Measurements from ENCODE around the gene ZSCAN5A. TPM values are rescaled to one million over a fixed set of nuclear protein-coding genes. Genes with fewer than 3 reads are reported as not detected.
A peak's percentile ranks its signal among the peaks of the same experiment; 100 is the strongest.

The ZSCAN5A gene
- total and polyA plus RNA-seq, 2 donors (not counting 1 experiment from before 2014, with no cell fraction given): 5.5 to 6.3 TPM

DNA sequence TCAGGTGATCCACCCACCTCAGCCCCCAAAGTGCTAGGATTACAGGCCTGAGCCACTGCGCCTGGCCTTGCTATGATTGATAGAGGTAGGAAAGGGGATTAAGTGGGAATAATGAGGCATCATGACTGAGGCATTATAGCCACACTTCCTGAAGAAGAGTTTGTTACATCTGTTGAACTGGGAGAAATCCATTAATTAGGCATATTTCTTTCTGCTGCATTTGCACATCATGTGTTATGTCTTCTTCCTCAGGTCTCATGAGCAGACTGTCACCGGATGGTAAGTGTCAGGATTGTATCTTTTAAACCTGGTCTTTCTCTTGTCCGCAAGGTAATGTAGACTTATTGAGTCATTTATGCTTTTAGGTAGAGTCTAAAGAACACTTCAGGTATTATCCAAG, 29.9 kb downstream of the ZSCAN5A start:
- Histone ChIP-seq H2AFZ (ENCODE audit: low read length) (no peak overlapping the region), H3K9me3 (ENCODE audit: control insufficient read depth, insufficient read depth, low read depth, low read length) (no peaks in the 10 kb centered on the region), H4K20me1 (ENCODE audit: control insufficient read depth, extremely low read depth, insufficient read depth, low read length) (no peaks in the 10 kb centered on the region), H3K9ac (ENCODE audit: insufficient read depth, low read length) (no peak overlapping the region), H3K27me3 (ENCODE audit: control insufficient read depth, insufficient read depth, low read length) (no peaks in the 10 kb centered on the region), H3K36me3 (ENCODE audit: control insufficient read depth, insufficient read depth, low read length) (no peaks in the 10 kb centered on the region), H3K27ac (ENCODE audit: insufficient read depth, low read length) (no peak overlapping the region), H3K4me3 (replicated peaks in 1 of 4; ENCODE audit: control extremely low read depth in 1 of 4, insufficient read depth in 1 of 4, low read depth in 3 of 4, low read length in 4 of 4) (no peak overlapping the region), H3K4me1 (ENCODE audit: control insufficient read depth, extremely low read depth, insufficient read depth, low read length) (no peaks in the 10 kb centered on the region), H3K79me2 (ENCODE audit: control insufficient read depth, insufficient read depth, low read length) (no peaks in the 10 kb centered on the region), H3K4me2 (ENCODE audit: extremely low read depth, insufficient read depth, low read length) (no peak overlapping the region)
- no peak for DNase-seq (ENCODE audit: low read depth in 2 of 2)
- TF ChIP-seq CTCF (conservative IDR thresholded peaks at IDR 0.05 in 1 of 2, IDR thresholded peaks at IDR 0.05 in 1 of 2; ENCODE audit: low read depth in 1 of 2, low read length in 2 of 2) (no peak), EZH2 (IDR thresholded peaks at IDR 0.05; ENCODE audit: low read length, missing control alignments) (no peak)

DNA sequence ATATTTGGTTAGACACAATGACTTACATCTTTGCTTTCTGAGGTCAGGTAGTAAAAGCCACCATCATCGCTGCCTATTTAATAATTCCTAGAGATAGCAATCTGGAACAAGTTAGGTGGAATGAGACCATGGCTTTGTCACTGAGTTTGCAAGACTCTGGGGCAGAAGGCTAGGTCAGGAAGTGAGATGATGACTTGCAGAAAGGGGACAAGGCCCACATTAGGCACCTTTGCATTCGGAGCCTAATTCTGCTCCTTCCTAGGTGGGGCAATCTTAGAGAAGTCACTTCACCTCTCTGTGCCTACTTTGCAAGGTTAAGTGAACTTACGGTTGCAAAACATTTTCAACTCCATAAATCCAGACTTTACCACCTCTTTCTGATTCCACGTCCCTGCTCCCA, 31.8 kb downstream of the ZSCAN5A start:
- Histone ChIP-seq H2AFZ (ENCODE audit: low read length) (no peak overlapping the region), H3K36me3 (ENCODE audit: control insufficient read depth, insufficient read depth, low read length) (no peaks in the 10 kb centered on the region), H3K9me3 (ENCODE audit: control insufficient read depth, insufficient read depth, low read depth, low read length) (no peaks in the 10 kb centered on the region), H3K79me2 (ENCODE audit: control insufficient read depth, insufficient read depth, low read length) (no peaks in the 10 kb centered on the region), H4K20me1 (ENCODE audit: control insufficient read depth, extremely low read depth, insufficient read depth, low read length) (no peaks in the 10 kb centered on the region), H3K4me3 (replicated peaks in 1 of 4; ENCODE audit: control extremely low read depth in 1 of 4, insufficient read depth in 1 of 4, low read depth in 3 of 4, low read length in 4 of 4) (no peak overlapping the region), H3K4me2 (ENCODE audit: extremely low read depth, insufficient read depth, low read length) (no peak overlapping the region), H3K4me1 (ENCODE audit: control insufficient read depth, extremely low read depth, insufficient read depth, low read length) (no peaks in the 10 kb centered on the region), H3K9ac (ENCODE audit: insufficient read depth, low read length) (no peak overlapping the region), H3K27me3 (ENCODE audit: control insufficient read depth, insufficient read depth, low read length) (no peaks in the 10 kb centered on the region), H3K27ac (ENCODE audit: insufficient read depth, low read length) (no peak overlapping the region)
- DNase-seq (ENCODE audit: low read depth in 2 of 2): no peak
- TF ChIP-seq EZH2 (IDR thresholded peaks at IDR 0.05; ENCODE audit: low read length, missing control alignments) (no peak), CTCF (conservative IDR thresholded peaks at IDR 0.05 in 1 of 2, IDR thresholded peaks at IDR 0.05 in 1 of 2; ENCODE audit: low read depth in 1 of 2, low read length in 2 of 2) (no peak)

DNA sequence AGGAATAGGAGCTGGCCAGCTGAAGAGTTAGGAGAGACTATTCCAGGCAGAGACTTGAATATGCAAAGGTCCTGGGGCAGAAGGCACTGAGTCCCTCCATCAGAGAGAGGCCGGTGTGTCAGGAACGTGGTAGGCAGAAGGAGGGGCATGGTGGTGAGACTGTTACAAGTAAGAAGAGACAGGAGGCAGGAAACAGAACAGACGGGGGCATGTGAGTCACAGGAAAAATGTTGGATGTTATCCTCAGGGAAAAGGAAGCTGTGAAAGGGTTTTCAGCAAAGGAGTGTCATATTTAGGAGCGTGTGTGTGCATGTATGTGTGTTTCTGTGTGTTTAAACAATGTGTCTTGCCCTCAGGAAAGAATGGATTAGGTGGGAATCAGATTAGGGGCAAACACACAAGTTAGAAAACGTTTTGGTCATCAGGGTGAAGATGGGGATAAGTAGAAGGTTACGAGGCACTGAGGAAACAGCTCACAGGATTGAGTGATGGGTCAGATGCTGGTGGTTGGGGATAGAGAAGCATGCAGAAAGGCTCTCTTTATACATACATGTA, 41.0 kb downstream of the ZSCAN5A start:
- no peaks in the 10 kb centered on the region for H3K27me3 ChIP-seq (ENCODE audit: control insufficient read depth, insufficient read depth, low read length)
- no peaks in the 10 kb centered on the region for H3K36me3 ChIP-seq (ENCODE audit: control insufficient read depth, insufficient read depth, low read length)
- no peaks in the 10 kb centered on the region for H4K20me1 ChIP-seq (ENCODE audit: control insufficient read depth, extremely low read depth, insufficient read depth, low read length)
- no peak for TF ChIP-seq CTCF (conservative IDR thresholded peaks at IDR 0.05 in 1 of 2, IDR thresholded peaks at IDR 0.05 in 1 of 2; ENCODE audit: low read depth in 1 of 2, low read length in 2 of 2)
- no peak for TF ChIP-seq EZH2 (IDR thresholded peaks at IDR 0.05; ENCODE audit: low read length, missing control alignments)
- H3K4me2 ChIP-seq (ENCODE audit: extremely low read depth, insufficient read depth, low read length): no peak overlapping the region
- H2AFZ ChIP-seq (ENCODE audit: low read length): no peak overlapping the region
- no peak overlapping the region for H3K9ac ChIP-seq (ENCODE audit: insufficient read depth, low read length)
- no peaks in the 10 kb centered on the region for H3K4me1 ChIP-seq (ENCODE audit: control insufficient read depth, extremely low read depth, insufficient read depth, low read length)
- H3K79me2 ChIP-seq (ENCODE audit: control insufficient read depth, insufficient read depth, low read length): no peaks in the 10 kb centered on the region
- no peak overlapping the region for H3K27ac ChIP-seq (ENCODE audit: insufficient read depth, low read length)
- peak in 1 of 2 donors; percentile 48 for DNase-seq (ENCODE audit: low read depth in 2 of 2)
- H3K9me3 ChIP-seq (ENCODE audit: control insufficient read depth, insufficient read depth, low read depth, low read length): no peaks in the 10 kb centered on the region
- no peak overlapping the region for H3K4me3 ChIP-seq (replicated peaks in 1 of 4; ENCODE audit: control extremely low read depth in 1 of 4, insufficient read depth in 1 of 4, low read depth in 3 of 4, low read length in 4 of 4)
